ENCODE measurements around the gene LCN15. TPM values are rescaled to one million over a fixed set of nuclear protein-coding genes. Genes with fewer than 3 reads are reported as not detected.
A peak's percentile ranks its signal among the peaks of the same experiment; 100 is the strongest.

Gene LCN15
- total and polyA plus RNA-seq, 10 of the 15 experiments (the other 5 are each of a cell fraction or from before 2014, with no cell fraction given) = 0.37 to 0.50 TPM; not detected in 8

DNA sequence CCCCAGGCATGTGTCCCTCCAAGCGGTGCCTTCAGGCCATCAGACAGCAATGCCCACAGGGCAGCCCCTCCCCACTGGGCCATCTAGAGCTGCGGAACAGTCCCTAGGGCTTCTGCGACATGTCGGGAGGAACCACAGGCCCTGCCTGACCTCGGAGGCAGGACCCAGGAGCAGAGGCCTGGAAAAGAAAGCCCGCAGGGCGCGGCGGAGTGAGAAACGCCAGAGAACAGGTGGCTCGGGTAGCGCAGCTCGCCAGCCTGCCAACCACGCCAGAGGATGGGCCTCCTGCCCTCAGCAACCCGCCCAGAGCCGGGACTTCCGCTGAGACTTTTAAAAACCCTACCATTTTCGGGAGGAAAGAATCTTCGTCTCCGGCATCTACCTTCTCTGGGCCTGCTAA lies 7.0 kb downstream of the LCN15 start:
- H3K9ac ChIP-seq (ENCODE audit: control insufficient read depth, insufficient read depth, low read length) = no peak overlapping the region
- no peaks in the 10 kb centered on the region for H3K79me2 ChIP-seq (ENCODE audit: control insufficient read depth, insufficient read depth, low read length)
- BruUV-seq (replicated peaks) = no TSS peak
- POLR2A ChIA-PET = no interaction called here
- intact Hi-C loops (cut with micrococcal nuclease; ENCODE audit: unreplicated experiment) (no loop called here), in situ Hi-C loops (cut with MboI) (no loop called here)
- H4K20me1 ChIP-seq (ENCODE audit: control insufficient read depth, insufficient read depth) = no peaks in the 10 kb centered on the region
- TF ChIP-seq, protein P1, sequence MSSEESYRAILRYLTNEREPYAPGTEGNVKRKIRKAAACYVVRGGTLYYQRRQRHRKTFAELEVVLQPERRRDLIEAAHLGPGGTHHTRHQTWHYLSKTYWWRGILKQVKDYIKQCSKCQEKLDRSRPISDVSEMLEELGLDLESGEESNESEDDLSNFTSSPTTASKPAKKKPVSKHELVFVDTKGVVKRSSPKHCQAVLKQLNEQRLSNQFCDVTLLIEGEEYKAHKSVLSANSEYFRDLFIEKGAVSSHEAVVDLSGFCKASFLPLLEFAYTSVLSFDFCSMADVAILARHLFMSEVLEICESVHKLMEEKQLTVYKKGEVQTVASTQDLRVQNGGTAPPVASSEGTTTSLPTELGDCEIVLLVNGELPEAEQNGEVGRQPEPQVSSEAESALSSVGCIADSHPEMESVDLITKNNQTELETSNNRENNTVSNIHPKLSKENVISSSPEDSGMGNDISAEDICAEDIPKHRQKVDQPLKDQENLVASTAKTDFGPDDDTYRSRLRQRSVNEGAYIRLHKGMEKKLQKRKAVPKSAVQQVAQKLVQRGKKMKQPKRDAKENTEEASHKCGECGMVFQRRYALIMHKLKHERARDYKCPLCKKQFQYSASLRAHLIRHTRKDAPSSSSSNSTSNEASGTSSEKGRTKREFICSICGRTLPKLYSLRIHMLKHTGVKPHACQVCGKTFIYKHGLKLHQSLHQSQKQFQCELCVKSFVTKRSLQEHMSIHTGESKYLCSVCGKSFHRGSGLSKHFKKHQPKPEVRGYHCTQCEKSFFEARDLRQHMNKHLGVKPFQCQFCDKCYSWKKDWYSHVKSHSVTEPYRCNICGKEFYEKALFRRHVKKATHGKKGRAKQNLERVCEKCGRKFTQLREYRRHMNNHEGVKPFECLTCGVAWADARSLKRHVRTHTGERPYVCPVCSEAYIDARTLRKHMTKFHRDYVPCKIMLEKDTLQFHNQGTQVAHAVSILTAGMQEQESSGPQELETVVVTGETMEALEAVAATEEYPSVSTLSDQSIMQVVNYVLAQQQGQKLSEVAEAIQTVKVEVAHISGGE (CRISPR knock-in tag; IDR thresholded peaks at IDR 0.05) = no peak
- TF ChIP-seq, protein P2, sequence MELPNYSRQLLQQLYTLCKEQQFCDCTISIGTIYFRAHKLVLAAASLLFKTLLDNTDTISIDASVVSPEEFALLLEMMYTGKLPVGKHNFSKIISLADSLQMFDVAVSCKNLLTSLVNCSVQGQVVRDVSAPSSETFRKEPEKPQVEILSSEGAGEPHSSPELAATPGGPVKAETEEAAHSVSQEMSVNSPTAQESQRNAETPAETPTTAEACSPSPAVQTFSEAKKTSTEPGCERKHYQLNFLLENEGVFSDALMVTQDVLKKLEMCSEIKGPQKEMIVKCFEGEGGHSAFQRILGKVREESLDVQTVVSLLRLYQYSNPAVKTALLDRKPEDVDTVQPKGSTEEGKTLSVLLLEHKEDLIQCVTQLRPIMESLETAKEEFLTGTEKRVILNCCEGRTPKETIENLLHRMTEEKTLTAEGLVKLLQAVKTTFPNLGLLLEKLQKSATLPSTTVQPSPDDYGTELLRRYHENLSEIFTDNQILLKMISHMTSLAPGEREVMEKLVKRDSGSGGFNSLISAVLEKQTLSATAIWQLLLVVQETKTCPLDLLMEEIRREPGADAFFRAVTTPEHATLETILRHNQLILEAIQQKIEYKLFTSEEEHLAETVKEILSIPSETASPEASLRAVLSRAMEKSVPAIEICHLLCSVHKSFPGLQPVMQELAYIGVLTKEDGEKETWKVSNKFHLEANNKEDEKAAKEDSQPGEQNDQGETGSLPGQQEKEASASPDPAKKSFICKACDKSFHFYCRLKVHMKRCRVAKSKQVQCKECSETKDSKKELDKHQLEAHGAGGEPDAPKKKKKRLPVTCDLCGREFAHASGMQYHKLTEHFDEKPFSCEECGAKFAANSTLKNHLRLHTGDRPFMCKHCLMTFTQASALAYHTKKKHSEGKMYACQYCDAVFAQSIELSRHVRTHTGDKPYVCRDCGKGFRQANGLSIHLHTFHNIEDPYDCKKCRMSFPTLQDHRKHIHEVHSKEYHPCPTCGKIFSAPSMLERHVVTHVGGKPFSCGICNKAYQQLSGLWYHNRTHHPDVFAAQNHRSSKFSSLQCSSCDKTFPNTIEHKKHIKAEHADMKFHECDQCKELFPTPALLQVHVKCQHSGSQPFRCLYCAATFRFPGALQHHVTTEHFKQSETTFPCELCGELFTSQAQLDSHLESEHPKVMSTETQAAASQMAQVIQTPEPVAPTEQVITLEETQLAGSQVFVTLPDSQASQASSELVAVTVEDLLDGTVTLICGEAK (IDR thresholded peaks at IDR 0.05; ENCODE audit: borderline replicate concordance) = no peak
- no peak for TF ChIP-seq ESRRA (IDR thresholded peaks at IDR 0.05; ENCODE audit: low read length)
- H3K4me2 ChIP-seq (ENCODE audit: control insufficient read depth, insufficient read depth) = no peak overlapping the region
- ATAC-seq (peak; percentile 7), FAIRE-seq (no peak), DNase-seq (ENCODE audit: low read depth, low spot score) (no peak)
- peaks cover 21% of the 10 kb centered on the region for H3K9me3 ChIP-seq (replicated peaks; ENCODE audit: control insufficient read depth, insufficient read depth, low read length)
- RAD21 ChIA-PET (ENCODE audit: unreplicated experiment) = no interaction called here
- no peak overlapping the region for H3K4me3 ChIP-seq
- SMC1A ChIA-PET (ENCODE audit: uncharacterized antibody, unreplicated experiment) = interaction anchor here (1.5 kb wide), 1 partner anchor 30 kb away, joined by 3 read pairs; no protein-coding TSS in a partner anchor
- no peak overlapping the region for H3K27ac ChIP-seq (ENCODE audit: control insufficient read depth, insufficient read depth)
- CTCF ChIA-PET = interaction anchor here (1.0 to 2.3 kb wide), 4 partner anchors 15 to 86 kb away, joined by 3 to 8 read pairs (median 4); no protein-coding TSS in a partner anchor
- H3K4me1 ChIP-seq (ENCODE audit: control insufficient read depth, insufficient read depth, low read length) = no peaks in the 10 kb centered on the region
- 0 out of 4 replicates have a peak, but pooled peaks cover 0 to 2% of the 10 kb centered on the region in 2 experiments for H3K27me3 ChIP-seq (replicated peaks in 1 of 2; ENCODE audit: control insufficient read depth in 2 of 2, insufficient read depth in 2 of 2, low read length in 1 of 2)
- no peak overlapping the region for H2AFZ ChIP-seq (ENCODE audit: control insufficient read depth, low read depth, low read length)
- no peaks in the 10 kb centered on the region for H3K36me3 ChIP-seq (ENCODE audit: control insufficient read depth in 2 of 2, insufficient read depth in 2 of 2, low read length in 1 of 2)
- 20% methylated on average over 19 of the region's 20 CpGs for WGBS (ENCODE audit: insufficient coverage, insufficient replicate concordance, low lambda C conversion rate, missing lambda C conversion rate)
